Glomerular visceral epithelial cell (primary cell): ENCODE results near the gene AOPEP.

ENCODE experiments used
- DNase-seq: peaks from one replicate; pipeline ENCODE4 v3.0.0-alpha.2; 2016; ENCODE audit errors: extremely low spot score

AOPEP gene

GRCh38 chr9:95061916-95062595 lies 335.6 kb downstream of the AOPEP start:
- DNase-seq = no peak

GRCh38 chr9:95062596-95063065 lies 336.1 kb downstream of the AOPEP start:
- no peak for DNase-seq

GRCh38 chr9:95063300-95063699 lies 336.8 kb downstream of the AOPEP start:
- DNase-seq = no peak

GRCh38 chr9:95065224-95065623 lies 338.7 kb downstream of the AOPEP start:
- DNase-seq = no peak

GRCh38 chr9:95067057-95067456 lies 340.6 kb downstream of the AOPEP start:
- no peak for DNase-seq

GRCh38 chr9:95067897-95068296 lies 341.4 kb downstream of the AOPEP start:
- DNase-seq = no peak

- DNase-seq = no peak
These were observed 344.1 kb downstream of the AOPEP start for GRCh38 chr9:95070549-95071021.

- DNase-seq = no peak
These were observed 345.0 kb downstream of the AOPEP start for GRCh38 chr9:95071450-95071849.

- DNase-seq = no peak
These were observed 345.4 kb downstream of the AOPEP start for GRCh38 chr9:95071925-95072324.

GRCh38 chr9:95073042-95073607 lies 346.6 kb downstream of the AOPEP start:
- no peak for DNase-seq

- DNase-seq = no peak
These were observed 347.4 kb downstream of the AOPEP start for GRCh38 chr9:95073918-95074317.

GRCh38 chr9:95074632-95075031 lies 348.1 kb downstream of the AOPEP start:
- DNase-seq = no peak

GRCh38 chr9:95075700-95076099 lies 349.2 kb downstream of the AOPEP start:
- DNase-seq = no peak

GRCh38 chr9:95076696-95077052 lies 350.2 kb downstream of the AOPEP start:
- DNase-seq = no peak

- DNase-seq = no peak
These were observed 350.7 kb downstream of the AOPEP start for GRCh38 chr9:95077053-95077765.

- no peak for DNase-seq
These were observed 351.4 kb downstream of the AOPEP start for GRCh38 chr9:95077766-95078370.

- DNase-seq = no peak
These were observed 352.0 kb downstream of the AOPEP start for GRCh38 chr9:95078511-95078910.

GRCh38 chr9:95078939-95079338 lies 352.4 kb downstream of the AOPEP start:
- no peak for DNase-seq

- DNase-seq = no peak
These were observed 353.0 kb downstream of the AOPEP start for GRCh38 chr9:95079461-95079860.

GRCh38 chr9:95080961-95081647 lies 354.6 kb downstream of the AOPEP start:
- DNase-seq = no peak

- no peak for DNase-seq
These were observed 355.5 kb downstream of the AOPEP start for GRCh38 chr9:95081998-95082397.
